HUES64 (cell line): ENCODE data around the gene PTGER3.
"Not testable (repeated sequence)": the region's sequence is repeated elsewhere in the genome, so short reads cannot be mapped to it uniquely, and the experiment has no call there.

ENCODE experiments used
- H3K27ac ChIP-seq: 2 replicates; pipeline ENCODE4 v1.7.0; 2013; ENCODE audit warnings: low read depth, low read length, inconsistent platforms
- H3K27me3 ChIP-seq: 2 replicates; pipeline ENCODE4 v1.6.1; 2013; ENCODE audit warnings: mild to moderate bottlenecking, low read length; ENCODE audit not compliant: insufficient read depth
- H3K36me3 ChIP-seq: 2 replicates; pipeline ENCODE4 v1.6.1; 2013; ENCODE audit warnings: mild to moderate bottlenecking, low read length; ENCODE audit not compliant: insufficient read depth
- H3K4me1 ChIP-seq: 2 replicates; pipeline ENCODE4 v1.6.1; 2013; ENCODE audit warnings: mild to moderate bottlenecking, low read length, moderate library complexity; ENCODE audit not compliant: insufficient read depth
- H3K4me3 ChIP-seq: 2 replicates; pipeline ENCODE4 v1.5.1; 2013; ENCODE audit warnings: mild to moderate bottlenecking, low read length, moderate library complexity
- H3K9ac ChIP-seq: 2 replicates; pipeline ENCODE4 v1.6.1; 2013; ENCODE audit warnings: mild to moderate bottlenecking, low read depth, low read length
- H3K9me3 ChIP-seq: 2 replicates; pipeline ENCODE4 v1.6.1; 2013; ENCODE audit warnings: low read depth, low read length; ENCODE audit not compliant: insufficient read depth
- WGBS: fragments of 150-250, 120-280 bp; methylation state at CpG from one replicate; pipeline ENCODE4 v1.1.7; 2013; ENCODE audit warnings: missing lambda C conversion rate; 5-methylcytosine and 5-hydroxymethylcytosine counted together

Gene PTGER3

DNA sequence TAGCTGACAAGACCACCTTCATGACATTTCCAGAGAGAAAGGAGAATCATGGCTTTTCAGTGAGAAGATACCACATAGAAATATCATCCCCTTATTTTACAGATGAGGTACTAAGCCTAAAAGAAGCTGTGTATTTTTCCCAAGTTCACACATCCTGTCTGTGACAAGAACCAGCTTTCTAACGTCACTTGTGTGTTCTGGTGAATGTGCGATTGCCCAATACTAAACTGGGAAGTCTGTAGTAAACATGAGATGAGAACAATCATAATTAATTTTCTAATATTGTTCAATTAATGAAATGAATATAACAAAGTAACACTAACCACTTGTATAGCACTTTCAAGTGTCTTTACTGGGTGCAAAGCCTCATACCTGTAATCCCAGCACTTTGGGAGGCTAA, 46.0 kb downstream of the PTGER3 start:
- Histone ChIP-seq H3K4me1 (no peaks in the 10 kb centered on the region), H3K36me3 (no peaks in the 10 kb centered on the region), H3K9ac (no peak overlapping the region), H3K9me3 (no peaks in the 10 kb centered on the region), H3K27me3 (no peaks in the 10 kb centered on the region), H3K27ac (no peak overlapping the region), H3K4me3 (no peak overlapping the region)
- WGBS = no CpG with 5 or more reads among the region's 2 CpGs

DNA sequence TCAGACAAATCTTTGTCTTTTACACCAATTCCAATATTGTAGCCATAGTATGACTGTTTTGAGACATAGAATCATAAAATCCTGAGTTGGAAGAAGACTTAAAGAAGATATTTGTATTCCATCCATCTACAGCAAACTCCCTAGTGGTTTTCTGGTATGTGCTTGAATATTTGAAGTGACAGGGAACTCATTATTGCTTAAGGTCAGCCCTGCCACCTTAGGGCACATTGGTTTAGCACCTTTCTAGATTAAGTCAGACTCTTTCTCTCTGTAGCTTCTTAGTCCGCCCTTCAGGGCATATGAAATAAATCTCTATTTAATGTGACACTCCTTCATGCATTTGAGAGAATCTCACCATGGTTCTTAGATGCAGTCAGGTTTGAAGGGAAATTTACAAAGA, 49.8 kb downstream of the PTGER3 start:
- H3K27me3 ChIP-seq = no peaks in the 10 kb centered on the region
- H3K9ac ChIP-seq = no peak overlapping the region
- H3K36me3 ChIP-seq = no peaks in the 10 kb centered on the region
- H3K4me1 ChIP-seq = no peaks in the 10 kb centered on the region
- 100% methylated on average over 1 of the region's 1 CpG for WGBS
- no peak overlapping the region for H3K27ac ChIP-seq
- H3K9me3 ChIP-seq = no peaks in the 10 kb centered on the region
- H3K4me3 ChIP-seq = no peak overlapping the region

DNA sequence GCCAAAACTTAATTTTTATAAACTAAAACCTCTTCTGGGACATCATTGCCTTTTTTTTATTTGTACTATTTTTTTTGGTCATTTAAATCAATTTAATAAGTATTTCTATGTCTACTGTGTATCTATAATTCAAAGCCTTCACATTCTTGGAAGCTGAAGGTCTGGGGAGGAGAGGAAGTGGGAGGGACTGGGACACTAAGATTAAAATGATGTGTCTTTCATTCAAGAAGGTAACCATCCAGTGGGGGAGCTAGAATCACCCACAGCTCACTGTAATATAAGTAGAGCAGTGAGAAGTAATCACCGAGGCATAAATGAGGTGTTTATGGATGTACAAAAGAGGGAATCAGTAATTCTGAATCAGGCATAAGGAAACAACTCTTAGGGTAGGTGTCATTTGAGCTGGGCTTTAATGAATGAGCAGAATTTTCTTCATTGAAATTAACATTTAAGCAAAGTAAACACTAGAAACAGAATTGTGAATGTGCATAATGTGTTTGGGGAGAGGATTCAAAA, 52.8 kb downstream of the PTGER3 start:
- no peaks in the 10 kb centered on the region for H3K27me3 ChIP-seq
- no peak overlapping the region for H3K4me3 ChIP-seq
- H3K9me3 ChIP-seq = no peaks in the 10 kb centered on the region
- no peak overlapping the region for H3K9ac ChIP-seq
- H3K4me1 ChIP-seq = no peaks in the 10 kb centered on the region
- 92% methylated on average over 1 of the region's 1 CpG for WGBS
- H3K27ac ChIP-seq = no peak overlapping the region
- no peaks in the 10 kb centered on the region for H3K36me3 ChIP-seq

DNA sequence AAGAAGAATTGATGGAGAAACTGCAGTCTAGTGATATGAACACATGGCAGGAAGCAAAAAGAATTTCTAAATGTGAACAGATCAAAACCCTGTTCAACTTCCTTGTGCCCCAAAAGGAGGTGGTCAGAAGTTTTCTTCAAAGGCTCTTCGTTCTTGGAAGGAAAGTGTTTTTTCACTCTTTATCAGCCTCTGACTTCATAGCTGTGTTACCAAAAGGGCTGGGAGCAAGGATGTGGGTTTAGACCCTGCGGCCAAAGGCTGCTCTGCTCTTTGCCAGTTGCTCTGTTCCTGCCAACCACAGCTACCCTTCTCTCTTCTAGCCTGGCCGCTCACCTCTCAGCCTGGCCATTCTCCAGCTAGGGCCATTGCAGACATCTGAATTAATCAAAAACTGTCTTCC, 53.8 kb downstream of the PTGER3 start:
- WGBS = 96% methylated on average over 3 of the region's 3 CpGs
- no peaks in the 10 kb centered on the region for H3K4me1 ChIP-seq
- no peaks in the 10 kb centered on the region for H3K9me3 ChIP-seq
- no peak overlapping the region for H3K4me3 ChIP-seq
- no peaks in the 10 kb centered on the region for H3K36me3 ChIP-seq
- H3K9ac ChIP-seq = no peak overlapping the region
- H3K27me3 ChIP-seq = no peaks in the 10 kb centered on the region
- H3K27ac ChIP-seq = no peak overlapping the region

DNA sequence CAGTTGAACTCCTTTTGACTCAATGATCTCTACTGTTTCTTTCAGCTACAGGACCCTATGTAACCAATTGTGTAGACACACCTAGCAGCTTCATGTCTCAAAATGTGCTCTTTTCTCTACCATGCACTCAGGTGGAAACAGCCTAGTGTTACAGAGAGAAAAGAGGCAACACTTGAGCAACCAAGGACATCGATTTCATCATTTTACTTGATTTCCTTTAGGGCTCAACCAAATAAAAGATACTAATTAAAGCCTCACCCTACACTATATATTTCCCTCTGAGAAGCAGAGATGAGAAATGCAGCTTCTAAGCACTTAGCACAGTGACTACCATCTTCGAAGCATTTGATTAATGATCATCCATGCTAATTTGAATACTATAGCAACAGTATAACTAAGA, 55.1 kb downstream of the PTGER3 start:
- Histone ChIP-seq H3K4me1 (no peaks in the 10 kb centered on the region), H3K27me3 (no peaks in the 10 kb centered on the region), H3K4me3 (no peak overlapping the region), H3K36me3 (no peaks in the 10 kb centered on the region), H3K27ac (no peak overlapping the region), H3K9ac (no peak overlapping the region), H3K9me3 (no peaks in the 10 kb centered on the region)
- WGBS = 95% methylated on average over 2 of the region's 2 CpGs

DNA sequence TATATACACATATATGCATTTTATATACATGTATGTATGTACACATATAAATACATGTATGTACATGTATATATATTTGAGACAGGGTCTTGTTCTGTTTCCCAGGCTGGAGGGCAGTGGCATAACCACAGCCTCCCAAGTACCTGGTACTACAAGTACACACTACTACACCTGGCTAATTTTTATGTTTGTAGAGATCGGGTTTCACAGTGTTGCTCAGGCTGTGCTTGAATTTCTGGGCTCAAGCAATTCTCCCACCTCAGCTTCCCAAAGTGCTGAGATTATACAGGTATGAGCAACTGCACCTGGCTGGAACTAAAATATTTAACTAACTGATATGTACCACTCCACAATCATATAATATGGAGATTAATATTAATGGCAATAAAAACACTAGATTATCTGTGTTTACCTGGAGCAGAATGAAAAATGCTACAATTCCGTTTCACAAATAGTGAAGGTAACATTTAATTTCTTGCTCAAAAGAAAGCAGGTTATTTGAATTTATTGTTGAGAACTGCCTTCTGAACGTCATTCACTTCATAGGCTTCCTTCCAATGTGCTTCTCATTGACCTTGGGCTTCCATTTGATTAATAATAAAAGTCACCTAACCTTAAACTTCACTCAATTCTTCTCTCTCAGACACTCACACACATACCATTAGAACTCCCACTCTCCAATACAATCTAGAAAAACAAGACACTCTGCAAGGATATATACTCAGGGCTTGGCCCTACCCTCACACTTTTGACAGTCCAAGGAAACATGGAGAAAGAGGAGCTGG, 57.0 kb downstream of the PTGER3 start:
- H3K9ac ChIP-seq = no peak overlapping the region
- no peak overlapping the region for H3K27ac ChIP-seq
- no peaks in the 10 kb centered on the region for H3K9me3 ChIP-seq
- H3K27me3 ChIP-seq = no peaks in the 10 kb centered on the region
- H3K4me1 ChIP-seq = no peaks in the 10 kb centered on the region
- H3K36me3 ChIP-seq = no peaks in the 10 kb centered on the region
- 93% methylated on average over 3 of the region's 3 CpGs for WGBS
- no peak overlapping the region for H3K4me3 ChIP-seq

DNA sequence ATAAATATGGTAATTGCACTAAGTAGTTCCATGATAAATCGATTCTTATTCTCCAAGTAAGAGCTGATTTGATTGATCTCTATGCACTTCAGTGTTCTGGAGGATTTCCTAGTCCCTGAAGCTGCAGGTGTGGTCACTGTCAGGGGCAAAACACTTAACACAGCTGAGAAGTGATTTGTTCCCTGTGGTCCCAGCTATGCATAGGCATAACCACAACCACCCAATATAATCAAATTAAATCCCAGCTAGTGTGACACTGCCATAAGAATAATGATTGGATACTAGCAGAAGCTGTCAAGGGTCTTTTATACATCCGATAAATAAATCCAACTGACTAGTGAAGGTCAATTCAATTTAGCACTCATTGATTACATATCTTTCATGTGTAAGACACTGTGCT, 60.1 kb downstream of the PTGER3 start:
- H3K4me1 ChIP-seq = no peaks in the 10 kb centered on the region
- H3K27ac ChIP-seq = no peak overlapping the region
- no peak overlapping the region for H3K9ac ChIP-seq
- WGBS = 86% methylated on average over 2 of the region's 2 CpGs
- H3K9me3 ChIP-seq = no peaks in the 10 kb centered on the region
- no peaks in the 10 kb centered on the region for H3K36me3 ChIP-seq
- H3K27me3 ChIP-seq = no peaks in the 10 kb centered on the region
- no peak overlapping the region for H3K4me3 ChIP-seq

DNA sequence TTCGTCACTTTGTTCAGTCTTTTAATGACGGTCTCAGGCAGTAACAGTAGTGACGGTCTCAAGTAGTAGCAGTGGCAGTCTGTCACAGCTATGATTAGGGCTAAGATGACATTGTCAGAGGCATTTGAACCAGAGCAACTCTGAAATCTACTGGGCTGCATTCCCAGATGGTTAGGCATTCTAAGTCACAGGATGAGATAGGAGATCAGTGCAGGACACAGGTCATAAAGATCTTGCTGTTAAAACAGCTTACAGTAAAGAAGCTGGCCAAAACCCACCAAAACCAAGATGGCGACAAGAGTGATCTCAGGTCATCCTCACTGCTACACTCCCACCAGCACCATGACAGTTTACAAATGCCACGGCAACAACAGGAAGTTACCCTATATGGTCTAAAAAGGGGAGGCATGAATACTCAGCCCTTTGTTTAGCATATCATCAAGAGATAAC, 61.8 kb downstream of the PTGER3 start:
- not testable (repeated sequence) for H3K4me1 ChIP-seq, H3K36me3 ChIP-seq, H3K27me3 ChIP-seq, H3K9ac ChIP-seq, H3K4me3 ChIP-seq, H3K27ac ChIP-seq, H3K9me3 ChIP-seq
- 96% methylated on average over 5 of the region's 5 CpGs for WGBS

DNA sequence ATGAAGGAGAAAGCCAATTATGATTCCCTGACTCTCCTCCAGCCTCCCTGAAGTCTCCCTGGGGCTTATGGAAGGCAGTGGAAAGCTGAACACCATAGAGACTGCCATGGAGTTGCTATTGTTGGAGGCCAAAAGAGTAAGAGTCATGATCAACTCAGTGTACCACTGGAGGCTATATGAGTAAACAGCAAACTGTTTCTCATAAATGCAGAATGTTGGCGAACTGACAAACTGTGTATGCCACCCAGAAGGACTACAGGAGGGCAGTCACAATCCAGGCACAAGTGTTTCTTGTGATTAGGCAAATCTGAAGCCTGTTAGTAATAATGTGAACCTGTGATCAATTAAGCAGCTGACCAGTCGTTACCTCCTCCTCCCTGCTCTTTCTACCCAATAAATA, 62.3 kb downstream of the PTGER3 start:
- H3K27me3 ChIP-seq, H3K4me3 ChIP-seq, H3K27ac ChIP-seq, H3K9ac ChIP-seq, H3K36me3 ChIP-seq, H3K4me1 ChIP-seq, H3K9me3 ChIP-seq: not testable (repeated sequence)
- WGBS = 89% methylated on average over 2 of the region's 2 CpGs

DNA sequence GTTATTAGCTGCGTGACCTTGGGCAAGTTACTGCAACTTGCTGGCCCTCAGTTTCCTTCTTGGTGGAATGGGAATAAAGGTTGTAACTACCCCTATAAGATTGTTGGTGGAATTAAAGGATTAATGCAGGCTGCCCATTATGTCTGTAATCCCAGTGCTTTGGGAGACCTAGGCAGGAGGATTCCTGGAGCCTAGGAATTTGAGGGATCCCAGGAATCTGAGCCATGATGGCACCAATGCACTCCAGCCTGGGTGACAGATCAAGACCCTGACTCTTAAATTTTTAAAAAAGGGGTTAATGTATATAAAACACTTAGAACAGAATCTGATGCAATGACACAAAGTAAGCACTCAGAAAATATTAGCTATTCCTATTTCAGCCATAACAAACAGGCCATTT, 67.3 kb downstream of the PTGER3 start:
- WGBS = 90% methylated on average over 1 of the region's 1 CpG
- no peaks in the 10 kb centered on the region for H3K4me1 ChIP-seq
- H3K36me3 ChIP-seq = no peaks in the 10 kb centered on the region
- H3K27ac ChIP-seq = no peak overlapping the region
- no peak overlapping the region for H3K9ac ChIP-seq
- no peak overlapping the region for H3K4me3 ChIP-seq
- no peaks in the 10 kb centered on the region for H3K27me3 ChIP-seq
- no peaks in the 10 kb centered on the region for H3K9me3 ChIP-seq

DNA sequence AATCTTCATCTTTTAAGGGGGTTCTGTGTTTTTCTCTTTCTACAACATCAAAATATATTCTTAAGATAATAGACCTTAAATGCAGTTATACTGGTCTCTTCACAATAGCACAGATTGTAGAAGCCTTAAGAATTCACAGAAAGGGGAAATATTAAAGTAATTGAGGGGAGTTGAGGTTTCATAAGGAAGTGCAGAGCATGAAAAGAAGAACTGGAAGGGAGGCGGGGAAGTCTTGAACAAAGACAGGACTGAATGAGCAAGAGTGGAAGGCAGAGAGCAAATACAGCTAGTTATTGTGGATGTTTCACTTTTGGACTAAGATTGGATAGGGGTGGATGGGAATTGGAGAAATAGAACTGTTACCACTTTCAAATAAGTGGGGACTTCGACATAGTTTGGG, 67.7 kb downstream of the PTGER3 start:
- no peaks in the 10 kb centered on the region for H3K36me3 ChIP-seq
- no peak overlapping the region for H3K27ac ChIP-seq
- H3K9ac ChIP-seq = no peak overlapping the region
- 90% methylated on average over 2 of the region's 2 CpGs for WGBS
- H3K9me3 ChIP-seq = no peaks in the 10 kb centered on the region
- no peaks in the 10 kb centered on the region for H3K4me1 ChIP-seq
- no peak overlapping the region for H3K4me3 ChIP-seq
- H3K27me3 ChIP-seq = no peaks in the 10 kb centered on the region

DNA sequence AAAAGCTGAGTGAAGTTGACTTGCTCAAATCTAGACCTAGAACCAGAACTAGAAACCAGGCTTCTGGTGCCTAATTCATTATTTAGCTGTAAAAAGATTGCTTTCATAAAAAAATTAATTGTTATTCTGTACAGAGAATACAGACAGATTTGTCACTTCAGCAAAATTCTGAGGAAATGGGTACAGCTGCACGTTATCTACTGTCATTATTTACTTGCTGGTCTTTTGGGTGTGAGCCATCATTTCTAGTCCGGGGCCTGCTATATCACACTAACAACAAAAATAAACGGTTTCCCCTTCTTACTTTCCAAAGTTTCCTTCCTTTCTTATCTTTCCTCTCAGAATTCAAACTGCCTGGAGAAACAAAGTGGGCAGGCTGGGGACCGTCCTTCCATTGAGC, 68.3 kb downstream of the PTGER3 start:
- H3K27ac ChIP-seq = no peak overlapping the region

More for the DNA sequence above, 68.3 kb downstream of the PTGER3 start:
- H3K36me3 ChIP-seq = no peaks in the 10 kb centered on the region
- H3K9ac ChIP-seq = no peak overlapping the region
- H3K4me1 ChIP-seq = no peaks in the 10 kb centered on the region
- no peaks in the 10 kb centered on the region for H3K9me3 ChIP-seq
- H3K4me3 ChIP-seq = no peak overlapping the region
- WGBS = 91% methylated on average over 4 of the region's 4 CpGs
- H3K27me3 ChIP-seq = no peaks in the 10 kb centered on the region
